CD1c-positive myeloid dendritic cell (primary cell): ENCODE data around the gene PDE8B.

Source experiments
- DNase-seq: peaks from one replicate; pipeline ENCODE4 v3.0.0-alpha.2; 2016; ENCODE audit errors: extremely low spot score

Gene PDE8B

DNA sequence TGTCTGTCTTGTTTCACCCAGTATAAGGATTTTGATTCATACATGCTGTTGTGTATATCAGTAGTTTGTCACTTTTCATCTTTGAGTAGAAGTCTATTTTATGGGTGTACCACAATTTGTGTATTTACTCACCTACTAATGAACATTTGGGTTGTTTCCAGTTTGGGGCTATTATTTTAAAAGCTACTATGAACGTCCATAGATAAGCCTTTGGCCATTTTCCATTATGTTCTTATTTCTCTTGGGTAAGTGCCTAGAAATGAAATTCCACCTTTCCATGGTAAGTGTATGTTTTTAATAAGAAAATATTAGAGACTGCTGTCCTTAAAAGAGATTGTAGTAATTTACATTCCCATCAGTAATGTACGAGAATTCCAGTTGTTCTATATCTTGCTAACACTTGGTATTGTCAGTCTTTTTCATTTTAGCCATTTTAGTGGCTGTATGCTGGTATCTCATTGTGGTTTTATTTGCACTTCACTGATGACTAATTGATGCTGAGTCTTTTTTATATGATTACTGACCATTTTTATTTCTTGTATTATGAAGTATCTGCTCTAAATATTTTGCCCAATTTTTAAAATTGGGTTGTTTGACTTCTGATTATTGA is 17.9 kb upstream of the PDE8B start:
- DNase-seq, result no peak

DNA sequence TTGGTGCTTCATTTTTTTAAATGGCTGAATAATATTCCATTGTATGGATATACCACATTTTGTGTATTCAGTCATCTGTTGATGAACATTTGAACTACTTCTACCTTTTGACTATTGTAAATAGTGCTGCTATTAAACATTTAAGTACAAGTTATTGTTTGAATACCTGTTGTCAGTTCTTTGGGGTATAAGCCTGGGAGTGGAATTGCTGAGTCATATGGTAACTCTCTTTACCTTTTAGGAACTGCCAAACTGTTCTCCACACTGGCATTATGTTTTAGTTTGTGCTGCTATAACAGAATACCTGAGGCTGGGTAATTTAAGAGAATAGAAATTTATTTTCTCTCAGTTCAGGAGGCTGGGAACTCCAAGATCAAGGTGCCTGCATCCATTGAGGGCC is 15.7 kb upstream of the PDE8B start:
- DNase-seq, result no peak

GRCh38 chr5:77197840-77198554 is 12.5 kb upstream of the PDE8B start:
- DNase-seq, result no peak

GRCh38 chr5:77200663-77201062 is 9.8 kb upstream of the PDE8B start:
- DNase-seq, result no peak

GRCh38 chr5:77202145-77202544 is 8.3 kb upstream of the PDE8B start:
- DNase-seq, result no peak

DNA sequence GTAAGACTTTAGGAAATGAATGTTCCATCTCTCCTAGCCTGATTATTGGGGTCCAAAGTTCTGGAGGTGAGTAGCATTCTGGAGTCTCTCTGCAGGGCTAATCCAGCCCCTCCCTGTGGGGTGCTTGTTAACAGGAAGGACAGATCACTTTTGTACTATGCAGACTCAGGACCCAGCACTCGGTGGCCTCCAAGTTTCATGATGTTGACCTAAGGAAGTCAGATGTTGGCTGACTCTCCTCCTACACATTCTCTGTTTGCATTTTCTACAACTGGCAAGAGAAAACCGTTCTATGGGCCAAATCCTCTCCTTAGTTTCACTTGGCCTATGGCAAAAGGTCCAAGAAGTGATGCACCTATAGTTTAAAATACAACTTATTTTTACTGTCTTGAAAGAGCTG is 5.5 kb upstream of the PDE8B start:
- no peak for DNase-seq

GRCh38 chr5:77208507-77209163 is 1.8 kb upstream of the PDE8B start:
- DNase-seq, result no peak

DNA sequence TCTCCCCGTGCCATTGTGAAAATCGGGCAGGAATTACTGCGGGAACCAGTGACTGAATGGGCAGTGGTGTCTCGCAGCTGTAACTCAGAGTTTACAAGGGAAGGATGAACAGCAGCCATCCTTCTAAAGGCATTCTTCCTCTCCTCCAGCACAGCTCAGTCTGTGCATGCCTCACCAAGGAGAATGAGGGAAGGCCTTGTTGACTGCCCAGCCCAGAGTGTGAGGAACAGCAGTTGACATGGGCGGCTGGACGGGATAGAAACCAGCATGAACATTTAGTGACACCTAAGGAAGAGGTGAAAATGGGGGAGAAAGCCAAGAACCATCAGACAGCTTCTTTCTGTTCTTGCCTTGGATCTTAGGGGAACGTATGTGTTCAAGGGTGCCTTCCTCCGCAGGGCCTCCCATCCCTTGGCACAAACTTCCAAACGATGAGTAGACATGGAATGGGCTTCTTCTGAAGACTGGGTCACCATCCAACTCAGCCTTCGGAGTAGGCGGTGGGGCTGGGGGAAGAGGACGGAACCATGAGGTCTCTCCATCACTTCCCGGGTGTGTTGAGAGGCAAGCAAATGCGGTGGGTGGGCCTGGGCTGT is 887 bp upstream of the PDE8B start:
- DNase-seq, result no peak

DNA sequence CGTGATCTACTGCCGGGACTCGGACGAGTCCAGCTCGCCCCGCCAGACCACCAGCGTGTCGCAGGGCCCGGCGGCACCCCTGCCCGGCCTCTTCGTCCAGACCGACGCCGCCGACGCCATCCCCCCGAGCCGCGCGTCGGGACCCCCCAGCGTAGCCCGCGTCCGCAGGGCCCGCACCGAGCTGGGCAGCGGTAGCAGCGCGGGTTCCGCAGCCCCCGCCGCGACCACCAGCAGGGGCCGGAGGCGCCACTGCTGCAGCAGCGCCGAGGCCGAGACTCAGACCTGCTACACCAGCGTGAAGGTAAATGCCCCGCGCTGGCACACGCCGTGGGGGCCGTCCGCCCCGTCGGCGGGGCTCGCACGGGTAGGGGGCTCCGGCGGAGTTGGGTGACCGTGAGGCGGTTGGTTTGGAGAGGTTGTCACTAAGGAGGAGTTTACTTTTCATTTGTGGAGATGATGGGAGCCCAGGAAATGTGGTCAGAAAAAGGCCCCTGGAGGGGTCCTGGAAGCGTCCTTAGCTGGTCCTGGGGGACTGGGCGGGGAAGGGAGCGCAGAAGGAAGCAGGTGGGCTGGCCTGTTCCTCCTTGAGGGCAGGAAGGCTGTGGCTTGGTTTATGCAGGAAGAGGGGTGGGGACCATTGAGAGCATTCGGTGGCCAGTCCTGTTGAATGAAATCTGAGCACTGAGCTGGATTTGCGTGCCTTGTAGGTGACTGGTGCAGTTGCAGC is 647 bp downstream of the PDE8B start:
- peak; percentile 13 for DNase-seq

DNA sequence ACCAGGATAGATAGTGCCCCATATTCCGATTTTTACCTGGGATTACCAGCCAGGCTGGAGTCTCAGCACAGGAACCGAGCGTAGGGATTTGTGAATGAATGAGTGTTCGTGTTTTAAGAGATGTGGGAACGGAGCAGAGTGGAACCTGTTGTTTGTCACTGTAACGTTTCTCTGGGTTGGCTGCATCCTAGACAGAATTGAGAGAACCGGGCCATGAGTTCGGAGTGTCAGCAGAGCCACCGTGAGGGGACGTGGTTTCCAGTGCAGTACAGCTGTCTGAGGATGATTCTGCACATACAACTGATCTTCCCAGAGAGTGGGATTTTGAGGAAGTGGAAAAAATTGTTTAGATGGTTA is 1.2 kb downstream of the PDE8B start:
- peak; percentile 10 for DNase-seq

DNA sequence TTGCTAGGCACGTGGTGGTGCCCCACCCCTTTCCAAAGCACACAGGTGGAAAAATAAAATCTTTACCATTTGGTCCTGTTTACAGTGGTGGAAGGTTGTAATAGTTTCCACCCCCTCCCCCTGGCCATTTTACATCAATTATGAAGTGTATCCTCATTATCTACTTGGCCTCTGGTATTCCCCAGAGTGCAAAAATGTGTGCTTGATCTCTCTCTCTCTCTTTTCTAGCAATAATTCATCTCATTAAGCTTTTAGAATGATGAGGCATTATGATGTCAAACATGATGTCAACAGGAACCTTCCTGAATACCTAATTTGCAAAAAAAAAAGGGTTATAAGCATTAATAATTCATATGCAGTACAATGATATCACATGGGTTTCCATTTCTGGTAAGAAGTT is 3.1 kb downstream of the PDE8B start:
- DNase-seq, result no peak

DNA sequence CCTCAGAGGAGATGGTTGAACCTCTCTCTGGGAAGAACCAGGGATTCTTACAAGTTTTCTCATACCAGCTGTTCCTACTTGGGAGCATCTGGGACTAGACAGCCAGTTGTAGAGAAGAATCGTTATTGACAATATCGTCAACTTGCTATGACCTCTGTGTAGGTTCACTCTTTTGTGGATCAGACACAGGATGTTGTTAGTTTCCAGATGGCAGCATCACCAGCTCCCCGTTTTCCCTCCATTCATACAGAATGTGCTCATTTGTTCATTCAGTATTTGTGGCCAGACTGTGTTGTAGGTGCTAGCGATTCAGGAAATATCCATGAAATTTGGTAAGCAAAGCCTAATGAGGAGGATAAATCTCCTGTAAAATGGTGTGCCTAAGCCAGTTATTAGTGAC is 3.7 kb downstream of the PDE8B start:
- no peak for DNase-seq

DNA sequence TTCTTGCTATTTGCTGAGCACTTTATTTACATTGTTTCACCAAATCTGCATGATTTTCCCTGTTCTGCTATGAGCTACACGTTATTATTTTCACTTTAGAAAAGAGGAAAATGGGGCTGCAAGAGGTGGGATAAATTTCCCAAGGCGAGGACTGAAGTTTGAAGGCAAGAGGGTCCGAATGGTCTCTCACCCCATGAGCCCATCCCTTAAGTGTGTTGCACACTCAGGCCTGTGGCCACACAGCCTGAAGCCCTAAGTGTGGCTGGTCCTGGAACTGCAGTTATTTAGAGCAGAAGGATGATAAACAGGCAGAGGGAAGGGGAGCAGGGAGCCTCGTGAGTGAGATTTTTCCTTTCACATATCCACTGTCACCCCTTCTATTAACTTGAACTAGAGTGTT is 7.8 kb downstream of the PDE8B start:
- DNase-seq, result no peak

- no peak for DNase-seq
These were observed 10.6 kb downstream of the PDE8B start for GRCh38 chr5:77221115-77221514.

DNA sequence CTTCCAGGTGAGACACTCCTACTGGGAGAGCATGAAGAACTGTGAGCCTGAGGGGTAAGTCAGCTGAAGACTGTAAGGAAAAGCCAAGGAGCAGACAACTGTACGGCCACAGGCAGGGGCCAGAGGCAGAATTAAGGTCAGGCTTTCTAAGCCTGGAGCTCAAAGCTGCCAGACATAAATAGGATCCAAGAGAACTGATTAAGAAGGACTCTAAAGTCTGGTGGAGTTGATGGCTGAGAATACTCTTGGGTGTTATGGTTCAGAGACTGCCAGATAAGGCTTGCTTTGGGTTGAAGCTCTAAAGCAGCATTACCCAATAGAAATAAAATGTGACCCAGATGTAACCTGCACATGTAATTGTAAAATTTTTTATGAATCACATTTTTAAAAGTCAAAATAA is 12.2 kb downstream of the PDE8B start:
- no peak for DNase-seq

GRCh38 chr5:77223653-77224052 is 13.2 kb downstream of the PDE8B start:
- no peak for DNase-seq

- DNase-seq, result no peak
These were observed 14.3 kb downstream of the PDE8B start for GRCh38 chr5:77224672-77225355.

- no peak for DNase-seq
These were observed 15.1 kb downstream of the PDE8B start for GRCh38 chr5:77225531-77225930.

DNA sequence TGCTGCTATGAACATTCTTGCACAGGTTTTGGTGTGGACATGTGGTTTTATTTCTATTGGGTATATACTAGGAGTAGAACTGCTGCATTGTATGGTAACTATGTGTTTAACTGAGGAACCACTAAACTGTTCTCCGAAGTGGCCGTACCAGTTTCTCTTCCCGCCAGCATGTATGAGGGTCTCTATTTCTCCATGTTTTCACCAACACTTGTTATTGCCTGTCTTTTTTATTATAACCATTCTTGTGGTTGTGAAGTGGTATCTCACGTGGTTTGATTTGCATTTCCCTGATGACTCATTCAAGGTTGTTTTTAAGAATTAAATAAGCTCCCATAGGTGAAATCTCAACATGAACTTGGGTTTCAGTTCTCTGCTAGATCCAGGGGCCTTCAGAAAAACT is 19.4 kb downstream of the PDE8B start:
- DNase-seq, result no peak

- peak; percentile 57 for DNase-seq
These were observed 20.4 kb downstream of the PDE8B start for GRCh38 chr5:77230727-77231470.
